ENCODE results near the gene AATF.

The AATF gene

DNA sequence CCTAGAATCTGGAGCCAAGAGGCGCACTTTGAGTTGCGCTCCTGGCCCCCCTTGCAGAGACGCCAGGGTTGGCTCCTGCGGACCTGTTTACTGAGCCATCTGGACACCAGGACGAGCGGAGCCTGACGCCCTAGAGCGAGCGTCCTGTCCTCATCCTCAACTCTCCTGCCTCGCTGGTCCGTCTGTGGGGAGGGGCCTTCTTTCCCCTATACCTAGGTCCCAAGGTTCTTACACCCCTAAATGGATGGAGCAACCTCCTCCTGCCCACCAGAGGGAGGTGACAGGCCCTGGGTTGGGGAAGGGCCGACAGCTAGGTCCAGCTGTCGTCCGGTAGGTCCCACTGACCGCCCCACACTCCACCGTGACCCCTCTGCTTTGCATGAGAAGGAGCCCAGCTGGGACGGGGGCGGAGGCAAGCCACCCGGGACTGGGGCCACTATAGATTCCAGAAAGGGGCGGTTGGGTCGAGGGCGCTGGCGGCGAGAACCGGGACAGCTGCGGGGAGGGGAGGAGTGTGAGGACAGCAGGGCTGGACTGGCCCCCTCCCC is 14.5 kb upstream of the AATF start:
- no peak overlapping the region for H2AK5ac ChIP-seq (ENCODE audit: low read length)
- H3K79me2 ChIP-seq (ENCODE audit: control insufficient read depth, insufficient read depth, low read length, poor library complexity): no peaks in the 10 kb centered on the region
- no CpG with 5 or more reads among the region's 26 CpGs for WGBS (ENCODE audit: extremely low coverage, insufficient coverage, insufficient read length)
- no peak overlapping the region for H3K9ac ChIP-seq (ENCODE audit: low read length)
- peak overlapping the region; percentile 52 for H3K4me2 ChIP-seq (ENCODE audit: low read length)
- no peak for DNase-seq
- no peak overlapping the region for H3K14ac ChIP-seq (ENCODE audit: low read length)
- H3K23ac ChIP-seq (ENCODE audit: low read length): no peak overlapping the region
- H2BK120ac ChIP-seq (ENCODE audit: insufficient read depth, low read length, poor library complexity): no peak overlapping the region
- no peak overlapping the region for H4K8ac ChIP-seq (ENCODE audit: low read depth, low read length)
- peaks cover 15% of the 10 kb centered on the region for H3K9me3 ChIP-seq (ENCODE audit: insufficient read depth, low read depth, low read length)
- no peak overlapping the region for H2AFZ ChIP-seq (ENCODE audit: insufficient read depth, low read length, poor library complexity)
- H2BK12ac ChIP-seq (ENCODE audit: low read length): no peak overlapping the region
- H3K4me3 ChIP-seq (ENCODE audit: low read depth, low read length): no peak overlapping the region
- H3K4ac ChIP-seq (ENCODE audit: low read depth, low read length): no peak overlapping the region
- no peaks in the 10 kb centered on the region for H3K36me3 ChIP-seq (ENCODE audit: control insufficient read depth in 1 of 2, insufficient read depth in 2 of 2, low read length in 2 of 2)
- H3K4me1 ChIP-seq (ENCODE audit: control insufficient read depth in 1 of 2, insufficient read depth in 2 of 2, low read length in 2 of 2): peaks cover 23 to 33% of the 10 kb centered on the region in 2 experiments
- H3K79me1 ChIP-seq (ENCODE audit: low read length): no peaks in the 10 kb centered on the region
- no peak overlapping the region for H3K27ac ChIP-seq (ENCODE audit: low read depth, low read length)
- no peak overlapping the region for H4K91ac ChIP-seq (ENCODE audit: low read depth, low read length)
- peaks cover 92% of the 10 kb centered on the region for H3K27me3 ChIP-seq (ENCODE audit: insufficient read depth, low read length)
- no peak overlapping the region for H2BK5ac ChIP-seq (ENCODE audit: low read depth, low read length, poor library complexity)
- H4K12ac ChIP-seq (ENCODE audit: low read depth, low read length): no peak overlapping the region
- H3K18ac ChIP-seq (ENCODE audit: low read length): no peak overlapping the region

DNA sequence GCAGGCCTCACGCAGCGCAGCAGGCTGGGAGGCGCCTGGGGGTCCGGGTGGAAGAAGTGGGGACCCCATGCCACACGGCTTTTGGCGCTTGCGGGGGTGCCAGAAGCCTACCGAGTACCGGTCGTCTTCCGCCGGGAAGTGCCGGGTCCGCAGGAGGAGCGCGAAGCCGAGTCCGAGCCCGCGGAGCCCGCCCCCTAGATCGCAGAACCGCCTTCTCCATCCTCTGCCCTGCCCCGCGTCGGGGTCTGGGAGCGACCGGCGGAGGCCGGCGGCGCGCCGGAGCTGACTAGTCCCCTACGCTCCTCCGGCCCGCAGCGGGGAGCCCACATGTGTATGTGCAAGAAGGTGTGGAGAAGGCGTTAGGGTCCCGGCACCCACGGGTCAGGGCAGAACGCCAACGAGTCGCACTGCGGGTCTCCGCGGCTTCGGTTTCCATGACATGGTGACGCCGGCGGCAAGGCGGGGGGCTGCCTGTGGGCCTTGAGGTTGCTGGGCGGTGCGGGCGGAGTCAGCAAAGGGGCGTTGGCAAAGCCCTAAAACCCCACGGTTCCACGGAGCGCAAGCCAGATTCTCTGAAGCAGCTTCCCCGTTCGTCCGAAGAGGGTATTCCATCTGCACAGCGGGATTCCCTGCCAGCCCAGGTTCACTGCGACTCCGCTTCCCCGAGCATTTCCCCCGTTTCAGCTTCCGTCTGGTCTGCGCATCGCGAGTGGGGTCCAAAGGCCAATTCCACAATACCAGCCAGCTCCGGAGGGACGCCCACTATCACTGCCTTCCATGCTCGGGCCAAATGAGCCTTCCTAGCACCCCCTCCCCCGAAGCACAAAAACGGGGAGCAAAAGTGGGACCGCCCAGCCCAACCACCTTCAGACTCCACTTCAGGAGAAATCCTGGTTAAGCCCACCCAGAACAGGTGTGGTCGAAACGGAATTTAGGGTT is 13.8 kb upstream of the AATF start:
- Histone ChIP-seq H3K14ac (ENCODE audit: low read length) (no peak overlapping the region), H3K79me2 (ENCODE audit: control insufficient read depth, insufficient read depth, low read length, poor library complexity) (no peaks in the 10 kb centered on the region)
- WGBS (ENCODE audit: extremely low coverage, insufficient coverage, insufficient read length): no CpG with 5 or more reads among the region's 79 CpGs

DNA sequence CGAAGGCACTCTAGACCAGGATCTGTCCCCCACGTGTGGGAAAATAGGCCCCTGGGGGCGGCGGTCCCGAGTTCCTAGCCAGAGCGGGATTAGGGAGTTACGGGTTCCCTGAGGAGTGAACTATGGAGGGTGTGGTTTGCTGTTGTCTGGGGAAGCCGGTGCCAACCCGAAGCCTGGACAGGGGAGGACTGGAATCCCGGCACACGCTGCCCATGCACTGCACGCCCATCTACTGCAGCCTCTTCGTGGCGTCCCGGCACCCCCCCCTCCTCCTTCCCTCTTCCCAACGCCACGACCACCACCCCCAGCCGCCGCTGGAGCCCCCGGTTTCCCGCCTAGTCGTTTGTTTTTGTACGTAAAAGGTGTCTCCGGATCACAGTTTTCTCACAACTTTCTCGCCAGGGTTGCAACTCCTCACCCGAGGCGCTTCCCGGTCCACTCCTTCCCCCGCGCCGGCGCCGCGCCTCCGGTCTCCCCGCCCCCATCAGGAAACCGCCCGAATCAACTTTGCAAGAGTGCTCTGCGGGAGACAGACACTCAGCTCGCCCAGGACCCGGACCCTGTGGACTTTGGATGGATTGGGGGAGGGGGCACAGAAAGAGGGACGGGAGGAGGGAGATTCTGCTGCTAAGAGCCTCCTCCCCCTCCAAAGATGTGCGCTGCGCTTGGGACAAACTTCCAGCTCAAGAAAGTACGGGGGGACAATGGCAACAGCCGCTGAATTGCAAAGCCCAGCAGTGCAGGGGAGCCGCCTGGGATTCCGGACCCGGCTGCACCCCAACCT is 12.9 kb upstream of the AATF start:
- no peak overlapping the region for H2AK5ac ChIP-seq (ENCODE audit: low read length)
- H2BK12ac ChIP-seq (ENCODE audit: low read length): no peak overlapping the region
- no peak overlapping the region for H3K4me3 ChIP-seq (ENCODE audit: low read depth, low read length)
- H3K4me1 ChIP-seq (ENCODE audit: control insufficient read depth in 1 of 2, insufficient read depth in 2 of 2, low read length in 2 of 2): peaks cover 23 to 33% of the 10 kb centered on the region in 2 experiments
- no peak overlapping the region for H3K27ac ChIP-seq (ENCODE audit: low read depth, low read length)
- H3K79me2 ChIP-seq (ENCODE audit: control insufficient read depth, insufficient read depth, low read length, poor library complexity): no peaks in the 10 kb centered on the region
- H2BK120ac ChIP-seq (ENCODE audit: insufficient read depth, low read length, poor library complexity): no peak overlapping the region
- H4K91ac ChIP-seq (ENCODE audit: low read depth, low read length): no peak overlapping the region
- H3K18ac ChIP-seq (ENCODE audit: low read length): no peak overlapping the region
- no peak overlapping the region for H3K9ac ChIP-seq (ENCODE audit: low read length)
- peaks cover 97% of the 10 kb centered on the region for H3K27me3 ChIP-seq (ENCODE audit: insufficient read depth, low read length)
- no peaks in the 10 kb centered on the region for H3K36me3 ChIP-seq (ENCODE audit: control insufficient read depth in 1 of 2, insufficient read depth in 2 of 2, low read length in 2 of 2)
- H3K4ac ChIP-seq (ENCODE audit: low read depth, low read length): no peak overlapping the region
- peak overlapping the region; percentile 56 for H3K4me2 ChIP-seq (ENCODE audit: low read length)
- no peak overlapping the region for H4K8ac ChIP-seq (ENCODE audit: low read depth, low read length)
- DNase-seq: no peak
- WGBS (ENCODE audit: extremely low coverage, insufficient coverage, insufficient read length): no CpG with 5 or more reads among the region's 49 CpGs
- H4K12ac ChIP-seq (ENCODE audit: low read depth, low read length): no peak overlapping the region
- H2BK5ac ChIP-seq (ENCODE audit: low read depth, low read length, poor library complexity): no peak overlapping the region
- H3K79me1 ChIP-seq (ENCODE audit: low read length): no peaks in the 10 kb centered on the region
- H3K23ac ChIP-seq (ENCODE audit: low read length): no peak overlapping the region
- no peak overlapping the region for H3K14ac ChIP-seq (ENCODE audit: low read length)
- H2AFZ ChIP-seq (ENCODE audit: insufficient read depth, low read length, poor library complexity): no peak overlapping the region
- H3K9me3 ChIP-seq (ENCODE audit: insufficient read depth, low read depth, low read length): peaks cover 17% of the 10 kb centered on the region

More for the DNA sequence above, 13.8 kb upstream of the AATF start:
- H4K8ac ChIP-seq (ENCODE audit: low read depth, low read length): no peak overlapping the region
- H4K91ac ChIP-seq (ENCODE audit: low read depth, low read length): no peak overlapping the region
- peaks cover 23 to 33% of the 10 kb centered on the region in 2 experiments for H3K4me1 ChIP-seq (ENCODE audit: control insufficient read depth in 1 of 2, insufficient read depth in 2 of 2, low read length in 2 of 2)
- H3K4me2 ChIP-seq (ENCODE audit: low read length): peak overlapping the region; percentile 56
- H2BK5ac ChIP-seq (ENCODE audit: low read depth, low read length, poor library complexity): no peak overlapping the region
- H3K27me3 ChIP-seq (ENCODE audit: insufficient read depth, low read length): peaks cover 97% of the 10 kb centered on the region
- H2AK5ac ChIP-seq (ENCODE audit: low read length): no peak overlapping the region
- no peak overlapping the region for H4K12ac ChIP-seq (ENCODE audit: low read depth, low read length)
- H3K23ac ChIP-seq (ENCODE audit: low read length): no peak overlapping the region
- no peak overlapping the region for H3K9ac ChIP-seq (ENCODE audit: low read length)
- no peaks in the 10 kb centered on the region for H3K79me1 ChIP-seq (ENCODE audit: low read length)
- no peak overlapping the region for H2BK120ac ChIP-seq (ENCODE audit: insufficient read depth, low read length, poor library complexity)
- no peak overlapping the region for H3K4ac ChIP-seq (ENCODE audit: low read depth, low read length)
- DNase-seq: peak in 1 of 2 donors; percentile 24
- H3K36me3 ChIP-seq (ENCODE audit: control insufficient read depth in 1 of 2, insufficient read depth in 2 of 2, low read length in 2 of 2): no peaks in the 10 kb centered on the region
- no peak overlapping the region for H3K27ac ChIP-seq (ENCODE audit: low read depth, low read length)
- no peak overlapping the region for H2AFZ ChIP-seq (ENCODE audit: insufficient read depth, low read length, poor library complexity)
- H3K4me3 ChIP-seq (ENCODE audit: low read depth, low read length): no peak overlapping the region
- no peak overlapping the region for H3K18ac ChIP-seq (ENCODE audit: low read length)
- H2BK12ac ChIP-seq (ENCODE audit: low read length): no peak overlapping the region
- H3K9me3 ChIP-seq (ENCODE audit: insufficient read depth, low read depth, low read length): peaks cover 15% of the 10 kb centered on the region

DNA sequence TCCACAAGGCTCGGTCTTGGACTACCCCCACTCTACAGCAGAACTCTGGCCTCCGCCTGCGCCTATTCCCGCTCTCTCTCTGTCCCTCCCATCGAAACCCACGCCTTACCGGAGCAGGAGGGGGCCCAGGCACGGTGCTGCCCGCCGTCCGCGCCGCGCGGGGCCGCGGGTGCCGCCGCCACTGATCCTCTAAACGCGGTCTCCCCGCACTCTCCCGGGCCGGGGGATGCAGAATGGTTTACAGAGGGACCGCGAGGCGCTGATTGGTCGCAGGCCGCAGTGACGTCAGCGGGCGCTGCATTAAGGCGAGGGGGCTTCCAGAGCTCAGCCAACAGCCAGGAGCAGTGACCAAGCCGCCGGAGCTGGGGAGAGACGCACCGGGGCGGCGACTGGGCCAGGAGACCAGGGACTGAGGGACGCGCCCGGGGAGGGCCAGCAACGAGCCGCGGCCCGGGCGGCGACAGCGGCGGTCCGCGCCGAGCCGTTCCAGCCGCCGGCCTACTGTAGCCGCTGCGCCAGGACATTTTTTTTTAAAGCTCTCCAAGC is 12.2 kb upstream of the AATF start:
- no peaks in the 10 kb centered on the region for H3K36me3 ChIP-seq (ENCODE audit: control insufficient read depth in 1 of 2, insufficient read depth in 2 of 2, low read length in 2 of 2)
- peak overlapping the region; percentile 56 for H3K4me2 ChIP-seq (ENCODE audit: low read length)
- H3K4me3 ChIP-seq (ENCODE audit: low read depth, low read length): peak overlapping the region; percentile 17
- no peak overlapping the region for H4K8ac ChIP-seq (ENCODE audit: low read depth, low read length)
- H3K79me1 ChIP-seq (ENCODE audit: low read length): no peaks in the 10 kb centered on the region
- H3K23ac ChIP-seq (ENCODE audit: low read length): no peak overlapping the region
- H3K4ac ChIP-seq (ENCODE audit: low read depth, low read length): no peak overlapping the region
- H2BK12ac ChIP-seq (ENCODE audit: low read length): no peak overlapping the region
- no peak overlapping the region for H4K12ac ChIP-seq (ENCODE audit: low read depth, low read length)
- WGBS (ENCODE audit: extremely low coverage, insufficient coverage, insufficient read length): no CpG with 5 or more reads among the region's 58 CpGs
- H2AFZ ChIP-seq (ENCODE audit: insufficient read depth, low read length, poor library complexity): peak overlapping the region; percentile 21
- H2BK5ac ChIP-seq (ENCODE audit: low read depth, low read length, poor library complexity): no peak overlapping the region
- H3K14ac ChIP-seq (ENCODE audit: low read length): no peak overlapping the region
- peak in 1 of 2 donors; percentile 8 for DNase-seq
- H3K27me3 ChIP-seq (ENCODE audit: insufficient read depth, low read length): peaks cover 97% of the 10 kb centered on the region
- H3K4me1 ChIP-seq (ENCODE audit: control insufficient read depth in 1 of 2, insufficient read depth in 2 of 2, low read length in 2 of 2): peaks cover 23 to 33% of the 10 kb centered on the region in 2 experiments
- H4K91ac ChIP-seq (ENCODE audit: low read depth, low read length): no peak overlapping the region
- H3K9me3 ChIP-seq (ENCODE audit: insufficient read depth, low read depth, low read length): peaks cover 19% of the 10 kb centered on the region
- no peaks in the 10 kb centered on the region for H3K79me2 ChIP-seq (ENCODE audit: control insufficient read depth, insufficient read depth, low read length, poor library complexity)
- no peak overlapping the region for H3K18ac ChIP-seq (ENCODE audit: low read length)
- no peak overlapping the region for H2AK5ac ChIP-seq (ENCODE audit: low read length)
- H2BK120ac ChIP-seq (ENCODE audit: insufficient read depth, low read length, poor library complexity): no peak overlapping the region
- no peak overlapping the region for H3K9ac ChIP-seq (ENCODE audit: low read length)
- H3K27ac ChIP-seq (ENCODE audit: low read depth, low read length): no peak overlapping the region

All from trophoblast cell (in vitro differentiated cells and primary cell).